Endothelial cell of umbilical vein (primary cell): Measurements from ENCODE around the gene TRAPPC8. TPM values are rescaled to one million over a fixed set of nuclear protein-coding genes. Genes with fewer than 3 reads are reported as not detected.
"Not testable (repeated sequence)": the region's sequence is repeated elsewhere in the genome, so short reads cannot be mapped to it uniquely, and the experiment has no call there.

Experiments used
- BruUV-seq: library from RNA; stranded (reverse); fragments of 400-500 nt; replicated peaks from 2 replicates; lab custom pipeline; 2021; lab: Mats Ljungman, UMichigan
- CTCF ChIA-PET: fragments of 300-600, 350-600 bp; sonication (Branson Sonifier 250); formaldehyde crosslinking; loops from one replicate; lab custom pipeline; 2021; ENCODE audit warnings: antibody characterized with exemption, inconsistent platforms; lab: Charles Lee
- POLR2A ChIA-PET: fragments of 300-600, 350-600 bp; sonication (Branson Sonifier 250); formaldehyde crosslinking; loops from one replicate; lab custom pipeline; 2021; ENCODE audit warnings: antibody characterized with exemption, inconsistent platforms; lab: Charles Lee
- DNase-seq: peaks from one replicate; pipeline ENCODE4 v3.0.0-alpha.2; 2011; ENCODE audit warnings: low read depth, low spot score
- FAIRE-seq: peaks from 2 replicates; lab custom pipeline; 2011; peaks lifted over from hg19 to GRCh38; lab: Jason Lieb, UNC
- H2AFZ ChIP-seq: 2 replicates; pipeline ENCODE4 v1.6.0; 2012; ENCODE audit warnings: low read depth, low read length, control low read depth, inconsistent platforms
- H3K27ac ChIP-seq: 2 replicates; pipeline ENCODE4 v1.5.1; 2011; ENCODE audit warnings: low read depth, mild to moderate bottlenecking, control low read depth, low read length, moderate library complexity; ENCODE audit not compliant: insufficient read depth
- H3K27me3 ChIP-seq, 2 experiments: 2 replicates each; pipeline versions ENCODE4 v1.6.0 to v1.6.1; 2011; ENCODE audit warnings: low read length in 2 of 2, mixed read lengths in 1 of 2; ENCODE audit not compliant: control insufficient read depth in 2 of 2, insufficient read depth in 2 of 2
- H3K36me3 ChIP-seq, 2 experiments: 2 replicates in 1 of 2; 3 replicates in 1 of 2; pipeline ENCODE4 v1.5.1; 2011; ENCODE audit warnings: low read length in 2 of 2, mild to moderate bottlenecking in 1 of 2, moderate library complexity in 1 of 2; ENCODE audit not compliant: control insufficient read depth in 2 of 2, insufficient read depth in 2 of 2; ENCODE audit errors: extremely low read depth in 1 of 2
- H3K4me1 ChIP-seq: 3 replicates; pipeline ENCODE4 v1.5.1; 2011; ENCODE audit warnings: mild to moderate bottlenecking, low read length; ENCODE audit not compliant: control insufficient read depth, insufficient read depth; ENCODE audit errors: extremely low read depth
- H3K4me2 ChIP-seq: 2 replicates; pipeline ENCODE4 v1.6.1; 2011; ENCODE audit warnings: low read length, control low read depth, mixed read lengths; ENCODE audit not compliant: insufficient read depth
- H3K4me3 ChIP-seq, 3 experiments: fragments of 200-600 bp in 1 of 3; sonication (generic), shearing (Covaris generic) in 1 of 3; replicated peaks in 1 of 3; 2 replicates each; pipeline ENCODE4 v1.5.1; 2011 to 2016; ENCODE audit warnings: control low read depth in 3 of 3, low read length in 3 of 3, mild to moderate bottlenecking in 2 of 3, inconsistent platforms in 1 of 3, low read depth in 1 of 3, moderate library complexity in 1 of 3; ENCODE audit not compliant: insufficient read depth in 1 of 3
- H3K79me2 ChIP-seq: 2 replicates; pipeline ENCODE4 v1.6.0; 2012; ENCODE audit warnings: low read length, inconsistent platforms; ENCODE audit not compliant: control insufficient read depth, insufficient read depth
- H3K9ac ChIP-seq: replicated peaks from 2 replicates; pipeline ENCODE3; 2011; ENCODE audit warnings: low read length, control low read depth; ENCODE audit not compliant: insufficient read depth; ENCODE audit errors: extremely low read depth
- H3K9me1 ChIP-seq: replicated peaks from 3 replicates; pipeline ENCODE4 v1.6.0; 2011; ENCODE audit warnings: mild to moderate bottlenecking, low read length; ENCODE audit not compliant: control insufficient read depth, insufficient read depth; ENCODE audit errors: extremely low read depth
- H3K9me3 ChIP-seq: replicated peaks from 2 replicates; pipeline ENCODE4 v1.5.1; 2012; ENCODE audit warnings: low read length, inconsistent platforms; ENCODE audit not compliant: control insufficient read depth, insufficient read depth
- H4K20me1 ChIP-seq: replicated peaks from 2 replicates; pipeline ENCODE3; 2011; ENCODE audit warnings: mild to moderate bottlenecking, low read length; ENCODE audit not compliant: control insufficient read depth, insufficient read depth; ENCODE audit errors: extremely low read depth
- EZH2 ChIP-seq: IDR thresholded peaks from 2 replicates; pipeline ENCODE4 v1.6.1; 2012; ENCODE audit warnings: borderline replicate concordance, low read depth, mild to moderate bottlenecking, moderate library complexity, low read length, inconsistent platforms; ENCODE audit not compliant: severe bottlenecking
- FOS ChIP-seq: IDR thresholded peaks from 2 replicates; pipeline ENCODE4 v1.6.1; 2011; ENCODE audit warnings: mild to moderate bottlenecking, low read length, moderate library complexity, borderline replicate concordance; ENCODE audit not compliant: insufficient read depth
- GATA2 ChIP-seq: IDR thresholded peaks from 2 replicates; pipeline ENCODE4 v1.7.0; 2011; ENCODE audit warnings: low read depth, mild to moderate bottlenecking, moderate library complexity, mixed read lengths, low read length; ENCODE audit not compliant: insufficient read length, insufficient read depth
- JUN ChIP-seq: IDR thresholded peaks from 2 replicates; pipeline ENCODE4 v1.6.1; 2011; ENCODE audit warnings: borderline replicate concordance, low read depth; ENCODE audit not compliant: insufficient read length, insufficient read depth
- MYC ChIP-seq: IDR thresholded peaks from one replicate; pipeline ENCODE4 v1.6.1; 2011; ENCODE audit warnings: mild to moderate bottlenecking, low read depth, low read length
- POLR2A ChIP-seq: IDR thresholded peaks from 2 replicates; pipeline ENCODE4 v1.6.1; 2012; ENCODE audit warnings: low read depth, mild to moderate bottlenecking, control low read depth, low read length
- POLR2AphosphoS5 ChIP-seq: IDR thresholded peaks from 2 replicates; pipeline ENCODE4 v1.6.1; 2012; ENCODE audit warnings: low read depth, mild to moderate bottlenecking, control low read depth, low read length, moderate library complexity; ENCODE audit not compliant: insufficient read depth
- dilution Hi-C: fragments of 300-500 bp; cut with MboI; formaldehyde crosslinking; loops from one replicate; pipeline ENCODE4 v1.15.0; 2019; ENCODE audit warnings: low sequenced_read_pairs; ENCODE audit not compliant: extremely low pct_ligation_motif_present
- intact Hi-C: fragments of 100-400 bp; cut with micrococcal nuclease; formaldehyde crosslinking; loops from one replicate; pipeline ENCODE4 v1.10.0; 2022
- polyA plus RNA-seq, 4 experiments: library from polyadenylated mRNA; depleted of rRNA in 3 of 4; stranded (reverse) in 3 of 4; unstranded in 1 of 4; fragments of >200 nt; gene quantifications; 2 replicates each; pipeline versions ENCODE4 v1.2.1 to v1.2.3, GENCODE V29; 2011 to 2012; ENCODE audit warnings: missing spikeins in 1 of 4
- total RNA-seq: library from RNA; stranded (reverse); gene quantifications from 2 replicates; pipeline ENCODE4 v1.2.3, GENCODE V29; 2021
- TF ChIP-seq, protein P1 (sequence below): IDR thresholded peaks from 2 replicates; pipeline ENCODE4 v1.6.1; 2011; ENCODE audit not compliant: insufficient read depth, insufficient read length
- TF ChIP-seq, protein P2 (sequence below), 2 donors: IDR thresholded peaks; 1 replicate in 1 of 2; 2 replicates in 1 of 2; pipeline ENCODE4 v1.5.1; 2011; ENCODE audit warnings: low read length in 2 of 2, mild to moderate bottlenecking in 2 of 2, moderate library complexity in 2 of 2, control low read depth in 1 of 2, inconsistent platforms in 1 of 2, low read depth in 1 of 2; ENCODE audit not compliant: insufficient read depth in 1 of 2; ENCODE audit errors: extremely low read depth in 1 of 2

Gene TRAPPC8
- total and polyA plus RNA-seq, 2 donors (not counting 3 experiments of a cell fraction or from before 2014, with no cell fraction given): 25.0 to 30.1 TPM

DNA sequence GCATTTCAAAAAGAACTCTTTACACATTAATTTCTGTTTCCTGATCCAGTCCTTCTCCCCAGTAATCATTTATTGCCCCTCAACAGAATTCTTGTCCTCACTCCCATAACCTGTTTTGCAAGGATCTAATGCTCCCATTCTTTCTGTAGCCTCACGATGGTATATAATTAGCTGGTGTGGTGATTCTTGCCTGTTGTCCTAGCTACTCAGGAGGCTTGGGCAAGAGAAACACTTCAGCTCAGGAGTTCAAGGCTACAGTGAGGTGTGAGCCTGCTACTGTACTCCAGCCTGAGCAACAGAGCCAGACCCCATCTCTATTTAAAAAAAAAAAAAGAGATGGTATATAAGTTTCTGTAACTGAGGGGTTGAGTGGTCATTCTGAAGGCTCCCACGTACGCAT, 7.7 kb upstream of the TRAPPC8 start:
- no peaks in the 10 kb centered on the region for H4K20me1 ChIP-seq
- no TSS peak for BruUV-seq
- intact Hi-C loops: no loop called here
- dilution Hi-C loops: no loop called here
- DNase-seq (no peak), FAIRE-seq (no peak)
- H2AFZ ChIP-seq: no peak overlapping the region
- no peaks in the 10 kb centered on the region for H3K36me3 ChIP-seq
- H3K79me2 ChIP-seq: no peaks in the 10 kb centered on the region
- no peaks in the 10 kb centered on the region for H3K27me3 ChIP-seq
- H3K4me2 ChIP-seq: no peak overlapping the region
- no peak overlapping the region for H3K9ac ChIP-seq
- CTCF ChIA-PET: no interaction called here
- TF ChIP-seq GATA2 (no peak), POLR2AphosphoS5 (no peak), FOS (no peak), JUN (no peak), POLR2A (no peak), MYC (no peak), EZH2 (no peak)
- TF ChIP-seq, protein P1, sequence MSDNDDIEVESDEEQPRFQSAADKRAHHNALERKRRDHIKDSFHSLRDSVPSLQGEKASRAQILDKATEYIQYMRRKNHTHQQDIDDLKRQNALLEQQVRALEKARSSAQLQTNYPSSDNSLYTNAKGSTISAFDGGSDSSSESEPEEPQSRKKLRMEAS: no peak
- TF ChIP-seq, protein P2, sequence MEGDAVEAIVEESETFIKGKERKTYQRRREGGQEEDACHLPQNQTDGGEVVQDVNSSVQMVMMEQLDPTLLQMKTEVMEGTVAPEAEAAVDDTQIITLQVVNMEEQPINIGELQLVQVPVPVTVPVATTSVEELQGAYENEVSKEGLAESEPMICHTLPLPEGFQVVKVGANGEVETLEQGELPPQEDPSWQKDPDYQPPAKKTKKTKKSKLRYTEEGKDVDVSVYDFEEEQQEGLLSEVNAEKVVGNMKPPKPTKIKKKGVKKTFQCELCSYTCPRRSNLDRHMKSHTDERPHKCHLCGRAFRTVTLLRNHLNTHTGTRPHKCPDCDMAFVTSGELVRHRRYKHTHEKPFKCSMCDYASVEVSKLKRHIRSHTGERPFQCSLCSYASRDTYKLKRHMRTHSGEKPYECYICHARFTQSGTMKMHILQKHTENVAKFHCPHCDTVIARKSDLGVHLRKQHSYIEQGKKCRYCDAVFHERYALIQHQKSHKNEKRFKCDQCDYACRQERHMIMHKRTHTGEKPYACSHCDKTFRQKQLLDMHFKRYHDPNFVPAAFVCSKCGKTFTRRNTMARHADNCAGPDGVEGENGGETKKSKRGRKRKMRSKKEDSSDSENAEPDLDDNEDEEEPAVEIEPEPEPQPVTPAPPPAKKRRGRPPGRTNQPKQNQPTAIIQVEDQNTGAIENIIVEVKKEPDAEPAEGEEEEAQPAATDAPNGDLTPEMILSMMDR (IDR thresholded peaks at IDR 0.05; ENCODE audit: extremely low read depth in 1 of 2, insufficient read depth in 1 of 2, low read depth in 1 of 2, low read length in 2 of 2): no peak
- no peak overlapping the region for H3K4me3 ChIP-seq
- POLR2A ChIA-PET: no interaction called here
- H3K27ac ChIP-seq: no peak overlapping the region
- H3K4me1 ChIP-seq: no peaks in the 10 kb centered on the region
- no peaks in the 10 kb centered on the region for H3K9me1 ChIP-seq
- no peaks in the 10 kb centered on the region for H3K9me3 ChIP-seq

DNA sequence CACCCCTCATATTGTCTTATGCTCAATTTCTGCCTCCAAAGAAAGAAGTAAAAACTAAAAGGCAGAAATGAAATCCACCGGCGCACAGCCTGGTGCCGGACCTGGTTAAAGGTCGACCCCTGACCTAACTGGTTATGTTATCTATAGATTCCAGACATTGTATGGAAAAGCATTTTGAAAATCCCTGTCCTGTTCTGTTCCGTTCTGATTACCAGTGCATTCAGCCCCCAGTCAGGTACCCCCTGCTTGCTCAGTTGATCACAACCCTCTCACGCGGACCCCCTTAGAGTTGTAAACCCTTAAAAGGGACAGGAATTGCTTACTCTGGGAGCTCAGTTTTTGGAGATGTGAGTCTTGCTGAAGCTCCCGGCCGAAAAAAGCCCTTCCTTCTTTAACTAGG, 5.4 kb upstream of the TRAPPC8 start:
- DNase-seq, POLR2A ChIA-PET, H3K4me3 ChIP-seq, H3K9ac ChIP-seq, dilution Hi-C loops, H3K9me1 ChIP-seq, FAIRE-seq, H2AFZ ChIP-seq, intact Hi-C loops, H3K79me2 ChIP-seq, H4K20me1 ChIP-seq, H3K4me2 ChIP-seq, H3K36me3 ChIP-seq, H3K27me3 ChIP-seq, BruUV-seq, H3K27ac ChIP-seq, H3K4me1 ChIP-seq, H3K9me3 ChIP-seq: not testable (repeated sequence)
- CTCF ChIA-PET: interaction anchor here (1.4 kb wide), 1 partner anchor 23 kb away, joined by 3 read pairs; no protein-coding TSS in a partner anchor
